Measurements from ENCODE around the gene METRNL. TPM values are rescaled to one million over a fixed set of nuclear protein-coding genes. Genes with fewer than 3 reads are reported as not detected.

Gene METRNL
- total RNA-seq, 1 experiment from 2014 or later, result 27.8 TPM

Other genes with a start within 250 kb of the METRNL start
- gene ZNF750, start 239.6 kb upstream of the METRNL start, total RNA-seq (2014; rRNA removed; shearing (Covaris generic)), result not detected in 2 replicates